Measurements from ENCODE around the gene MACROD2. TPM values are rescaled to one million over a fixed set of nuclear protein-coding genes. Genes with fewer than 3 reads are reported as not detected.

The MACROD2 gene
- polyA plus RNA-seq, 1 donor (not counting 4 experiments of a cell fraction or from before 2014, with no cell fraction given): 0.71 TPM

- TF ChIP-seq CTCF (optimal IDR thresholded peaks at IDR 0.05 in 1 of 3, IDR thresholded peaks at IDR 0.05 in 1 of 3, conservative IDR thresholded peaks at IDR 0.05 in 1 of 3; ENCODE audit: extremely low read depth in 1 of 3, insufficient read depth in 2 of 3, low read length in 3 of 3) (no peak), EZH2 (IDR thresholded peaks at IDR 0.05; ENCODE audit: low read length) (no peak)
- no peak overlapping the region for H3K4me3 ChIP-seq (ENCODE audit: control insufficient read depth in 2 of 3, extremely low read depth in 1 of 3, insufficient read depth in 2 of 3, low read depth in 1 of 3, low read length in 3 of 3)
- H2AFZ ChIP-seq (ENCODE audit: control insufficient read depth, low read length): no peak overlapping the region
- H3K9me3 ChIP-seq (ENCODE audit: control insufficient read depth, low read depth, low read length): no peaks in the 10 kb centered on the region
- no peaks in the 10 kb centered on the region for H4K20me1 ChIP-seq (ENCODE audit: control insufficient read depth, extremely low read depth, insufficient read depth, low read length)
- H3K27ac ChIP-seq (ENCODE audit: control insufficient read depth, insufficient read depth, low read length): no peak overlapping the region
- no peaks in the 10 kb centered on the region for H3K9me1 ChIP-seq (ENCODE audit: control insufficient read depth, extremely low read depth, insufficient read depth, low read length)
- no peaks in the 10 kb centered on the region for H3K79me2 ChIP-seq (ENCODE audit: control insufficient read depth, insufficient read depth, low read length)
- no peak for FAIRE-seq
- DNase-seq (ENCODE audit: low read depth, low spot score): no peak
- no peak overlapping the region for H3K9ac ChIP-seq (ENCODE audit: control insufficient read depth, extremely low read depth, insufficient read depth, low read length)
- H3K4me1 ChIP-seq (ENCODE audit: control insufficient read depth, extremely low read depth, insufficient read depth, low read length): peaks cover under 1% of the 10 kb centered on the region
- no peaks in the 10 kb centered on the region for H3K27me3 ChIP-seq (ENCODE audit: control insufficient read depth, extremely low read depth, insufficient read depth, low read length)
- H3K36me3 ChIP-seq (ENCODE audit: control insufficient read depth in 2 of 2, extremely low read depth in 1 of 2, insufficient read depth in 2 of 2, low read length in 2 of 2): no peaks in the 10 kb centered on the region
- dilution Hi-C loops (cut with MboI; ENCODE audit: extremely low pct_ligation_motif_present, low sequenced_read_pairs): no loop called here
- no peak overlapping the region for H3K4me2 ChIP-seq (ENCODE audit: control insufficient read depth, extremely low read depth, insufficient read depth, low read depth, low read length)
Measured at GRCh38 chr20:16058268-16058667, 2063.0 kb downstream of the MACROD2 start.

GRCh38 chr20:16059841-16060240 is 2064.5 kb downstream of the MACROD2 start:
- FAIRE-seq: no peak
- Histone ChIP-seq H3K36me3 (ENCODE audit: control insufficient read depth in 2 of 2, extremely low read depth in 1 of 2, insufficient read depth in 2 of 2, low read length in 2 of 2) (no peaks in the 10 kb centered on the region), H3K9me3 (ENCODE audit: control insufficient read depth, low read depth, low read length) (no peaks in the 10 kb centered on the region), H3K4me2 (ENCODE audit: control insufficient read depth, extremely low read depth, insufficient read depth, low read depth, low read length) (no peak overlapping the region), H3K4me1 (ENCODE audit: control insufficient read depth, extremely low read depth, insufficient read depth, low read length) (peaks cover 9% of the 10 kb centered on the region), H3K9me1 (ENCODE audit: control insufficient read depth, extremely low read depth, insufficient read depth, low read length) (no peaks in the 10 kb centered on the region), H3K4me3 (ENCODE audit: control insufficient read depth in 2 of 3, extremely low read depth in 1 of 3, insufficient read depth in 2 of 3, low read depth in 1 of 3, low read length in 3 of 3) (no peak overlapping the region), H3K27ac (ENCODE audit: control insufficient read depth, insufficient read depth, low read length) (no peak overlapping the region), H3K79me2 (ENCODE audit: control insufficient read depth, insufficient read depth, low read length) (no peaks in the 10 kb centered on the region), H4K20me1 (ENCODE audit: control insufficient read depth, extremely low read depth, insufficient read depth, low read length) (no peaks in the 10 kb centered on the region), H3K9ac (ENCODE audit: control insufficient read depth, extremely low read depth, insufficient read depth, low read length) (no peak overlapping the region), H3K27me3 (ENCODE audit: control insufficient read depth, extremely low read depth, insufficient read depth, low read length) (no peaks in the 10 kb centered on the region), H2AFZ (ENCODE audit: control insufficient read depth, low read length) (no peak overlapping the region)
- TF ChIP-seq EZH2 (IDR thresholded peaks at IDR 0.05; ENCODE audit: low read length) (no peak), CTCF (optimal IDR thresholded peaks at IDR 0.05 in 1 of 3, IDR thresholded peaks at IDR 0.05 in 1 of 3, conservative IDR thresholded peaks at IDR 0.05 in 1 of 3; ENCODE audit: extremely low read depth in 1 of 3, insufficient read depth in 2 of 3, low read length in 3 of 3) (no peak)
- no peak for DNase-seq (ENCODE audit: low read depth, low spot score)
- dilution Hi-C loops (cut with MboI; ENCODE audit: extremely low pct_ligation_motif_present, low sequenced_read_pairs): no loop called here
